IMR-90 (cell line): ENCODE measurements around the gene FRMD1. TPM values are rescaled to one million over a fixed set of nuclear protein-coding genes. Genes with fewer than 3 reads are reported as not detected.

ENCODE experiments used
- ATAC-seq: fragments of 200-7000 bp; cut with Tn5 transposase; 2 replicates; pipeline ENCODE4 v1.9.1; 2020; ENCODE audit warnings: low read depth, mild to moderate bottlenecking, moderate library complexity
- BruUV-seq: library from RNA; stranded (reverse); fragments of 400-500 nt; replicated peaks from 2 replicates; lab custom pipeline; 2021; lab: Mats Ljungman, UMichigan
- CTCF ChIA-PET: fragments of 300-600 bp; formaldehyde crosslinking; extraction: SDS; loops from one replicate; lab custom pipeline; 2021; ENCODE audit warnings: antibody characterized with exemption; lab: Yijun Ruan, JAX
- POLR2A ChIA-PET: fragments of 300-600 bp; sonication (Branson Sonifier 250); formaldehyde crosslinking; loops from one replicate; lab custom pipeline; 2022; ENCODE audit warnings: antibody characterized with exemption; ENCODE audit not compliant: unreplicated experiment; lab: Charles Lee
- DNase-seq: peaks from one replicate; pipeline ENCODE4 v3.0.0; 2013
- H2AFZ ChIP-seq: replicated peaks from 2 replicates; pipeline ENCODE3; 2013; ENCODE audit warnings: low read length, mild to moderate bottlenecking; ENCODE audit not compliant: poor library complexity
- H2AK5ac ChIP-seq: 2 replicates; pipeline ENCODE4 v1.6.1; 2013; ENCODE audit warnings: low read depth, low read length, inconsistent platforms
- H2AK9ac ChIP-seq: replicated peaks from 2 replicates; pipeline ENCODE3; 2013; ENCODE audit warnings: mild to moderate bottlenecking, low read depth, low read length, moderate library complexity; ENCODE audit not compliant: poor library complexity
- H2BK120ac ChIP-seq: 2 replicates; pipeline ENCODE4 v1.6.1; 2013; ENCODE audit warnings: low read depth, low read length, inconsistent platforms
- H2BK15ac ChIP-seq: 3 replicates; pipeline ENCODE4 v1.6.1; 2013; ENCODE audit warnings: low read depth, low read length, inconsistent platforms
- H2BK20ac ChIP-seq: 2 replicates; pipeline ENCODE4 v1.6.1; 2013; ENCODE audit warnings: low read depth, mild to moderate bottlenecking, inconsistent platforms, low read length, moderate library complexity
- H2BK5ac ChIP-seq: 2 replicates; pipeline ENCODE4 v1.6.1; 2013; ENCODE audit warnings: mild to moderate bottlenecking, low read depth, low read length, inconsistent platforms; ENCODE audit not compliant: poor library complexity, severe bottlenecking
- H3K14ac ChIP-seq: replicated peaks from 2 replicates; pipeline ENCODE4 v1.6.1; 2013; ENCODE audit warnings: low read depth, low read length, inconsistent platforms
- H3K18ac ChIP-seq: 2 replicates; pipeline ENCODE4 v1.6.1; 2013; ENCODE audit warnings: low read depth, low read length, control low read depth
- H3K23ac ChIP-seq: 2 replicates; pipeline ENCODE4 v1.6.1; 2013; ENCODE audit warnings: low read depth, low read length, inconsistent platforms
- H3K27ac ChIP-seq: 2 replicates; pipeline ENCODE4 v1.5.1; 2013; ENCODE audit warnings: mild to moderate bottlenecking, control low read depth, low read length; ENCODE audit not compliant: insufficient read depth
- H3K27me3 ChIP-seq: 2 replicates; pipeline ENCODE4 v1.6.1; 2013; ENCODE audit warnings: low read length; ENCODE audit not compliant: control insufficient read depth, insufficient read depth
- H3K36me3 ChIP-seq: 2 replicates; pipeline ENCODE4 v1.6.1; 2013; ENCODE audit warnings: low read length, mixed read lengths; ENCODE audit not compliant: control insufficient read depth, insufficient read depth
- H3K4ac ChIP-seq: 2 replicates; pipeline ENCODE4 v1.6.1; 2013; ENCODE audit warnings: low read depth, low read length, inconsistent platforms
- H3K4me1 ChIP-seq: 2 replicates; pipeline ENCODE4 v1.6.1; 2013; ENCODE audit warnings: low read length, mixed read lengths; ENCODE audit not compliant: control insufficient read depth, insufficient read depth
- H3K4me2 ChIP-seq: 2 replicates; pipeline ENCODE4 v1.6.1; 2013; ENCODE audit warnings: low read depth, mild to moderate bottlenecking, control low read depth, low read length, moderate library complexity
- H3K4me3 ChIP-seq: 2 replicates; pipeline ENCODE4 v1.5.1; 2013; ENCODE audit warnings: low read depth, mild to moderate bottlenecking, control low read depth, low read length, moderate library complexity; ENCODE audit not compliant: insufficient read depth
- H3K56ac ChIP-seq: 2 replicates; pipeline ENCODE4 v1.6.1; 2013; ENCODE audit warnings: low read length, inconsistent platforms; ENCODE audit not compliant: insufficient read depth; ENCODE audit errors: extremely low read depth
- H3K79me1 ChIP-seq, 2 experiments: 2 replicates each; pipeline ENCODE4 v1.6.1; 2013; ENCODE audit warnings: low read length in 2 of 2, inconsistent platforms in 1 of 2, low read depth in 1 of 2
- H3K9ac ChIP-seq: 2 replicates; pipeline ENCODE4 v1.6.1; 2013; ENCODE audit warnings: low read depth, low read length, control low read depth
- H3K9me1 ChIP-seq: 2 replicates; pipeline ENCODE4 v1.6.1; 2013; ENCODE audit warnings: low read length, inconsistent platforms; ENCODE audit not compliant: insufficient read depth
- H3K9me3 ChIP-seq: 2 replicates; pipeline ENCODE4 v1.6.1; 2013; ENCODE audit warnings: low read length; ENCODE audit not compliant: control insufficient read depth, insufficient read depth
- H4K20me1 ChIP-seq: 2 replicates; pipeline ENCODE4 v1.6.1; 2013; ENCODE audit warnings: low read length, inconsistent platforms; ENCODE audit not compliant: insufficient read depth
- H4K5ac ChIP-seq: 2 replicates; pipeline ENCODE4 v1.6.1; 2013; ENCODE audit warnings: mild to moderate bottlenecking, low read depth, low read length, control low read depth
- H4K8ac ChIP-seq, 2 experiments: 2 replicates each; pipeline ENCODE4 v1.6.1; 2013; ENCODE audit warnings: low read depth in 2 of 2, low read length in 2 of 2, control low read depth in 1 of 2, inconsistent platforms in 1 of 2
- H4K91ac ChIP-seq: 2 replicates; pipeline ENCODE4 v1.6.1; 2013; ENCODE audit warnings: low read depth, low read length, inconsistent platforms; ENCODE audit not compliant: insufficient read depth
- BHLHE40 ChIP-seq: fragments of 150-350 bp; IDR thresholded peaks from 2 replicates; pipeline ENCODE4 v1.6.1; 2016; ENCODE audit warnings: mild to moderate bottlenecking, low read depth, low read length
- CEBPB ChIP-seq: IDR thresholded peaks from 2 replicates; pipeline ENCODE4 v1.6.1; 2012; ENCODE audit warnings: low read depth, low read length, improper control_type of control experiment
- CHD1 ChIP-seq: IDR thresholded peaks from 2 replicates; pipeline ENCODE4 v1.6.1; 2012; ENCODE audit warnings: low read depth, low read length, improper control_type of control experiment
- ELK1 ChIP-seq: fragments of 150-350 bp; IDR thresholded peaks from 2 replicates; pipeline ENCODE4 v1.6.1; 2016; ENCODE audit warnings: low read depth, mild to moderate bottlenecking, low read length, moderate library complexity, borderline replicate concordance
- FOS ChIP-seq: fragments of 150-350 bp; IDR thresholded peaks from 2 replicates; pipeline ENCODE4 v1.6.1; 2016; ENCODE audit warnings: low read depth, low read length
- MAFK ChIP-seq: IDR thresholded peaks from 2 replicates; pipeline ENCODE4 v1.6.1; 2012; ENCODE audit warnings: low read depth, low read length, improper control_type of control experiment
- MAZ ChIP-seq: IDR thresholded peaks from 2 replicates; pipeline ENCODE4 v1.6.1; 2012; ENCODE audit warnings: low read depth, mild to moderate bottlenecking, low read length, improper control_type of control experiment, moderate library complexity, borderline replicate concordance
- MXI1 ChIP-seq: IDR thresholded peaks from 2 replicates; pipeline ENCODE4 v1.6.1; 2012; ENCODE audit warnings: low read depth, mild to moderate bottlenecking, low read length, moderate library complexity, borderline replicate concordance
- NFE2L2 ChIP-seq: fragments of 150-350 bp; IDR thresholded peaks from 2 replicates; pipeline ENCODE4 v1.6.1; 2016; ENCODE audit warnings: low read depth, mild to moderate bottlenecking, low read length
- POLR2A ChIP-seq: IDR thresholded peaks from 2 replicates; pipeline ENCODE4 v1.6.1; 2012; ENCODE audit warnings: mild to moderate bottlenecking, low read depth, low read length
- RAD21 ChIP-seq: IDR thresholded peaks from 2 replicates; pipeline ENCODE4 v1.6.1; 2012; ENCODE audit warnings: low read length, improper control_type of control experiment
- RCOR1 ChIP-seq: IDR thresholded peaks from 2 replicates; pipeline ENCODE4 v1.6.1; 2012; ENCODE audit warnings: mild to moderate bottlenecking, low read length, improper control_type of control experiment; ENCODE audit not compliant: insufficient replicate concordance
- RFX5 ChIP-seq: IDR thresholded peaks from 2 replicates; pipeline ENCODE4 v1.8.0; 2012; ENCODE audit warnings: low read depth, mild to moderate bottlenecking, low read length, moderate library complexity
- SMC3 ChIP-seq: fragments of 150-350 bp; IDR thresholded peaks from 2 replicates; pipeline ENCODE4 v1.6.1; 2016; ENCODE audit warnings: low read depth, mild to moderate bottlenecking, antibody characterized with exemption, low read length, moderate library complexity
- WGBS, 2 experiments: methylation state at CpG; one replicate each; pipeline versions ENCODE4 v1.1.5 to v1.1.7; 2013; ENCODE audit warnings: missing lambda C conversion rate in 2 of 2; ENCODE audit not compliant: insufficient read length in 1 of 2; ENCODE audit errors: extremely low coverage in 2 of 2; 5-methylcytosine and 5-hydroxymethylcytosine counted together
- dilution Hi-C: fragments of 300-500 bp; cut with HindIII; formaldehyde crosslinking; loops from one replicate; pipeline ENCODE4 v1.14.3; 2018; ENCODE audit warnings: low sequenced_read_pairs; ENCODE audit not compliant: unreplicated experiment
- in situ Hi-C: fragments of 300-500 bp; cut with MboI; formaldehyde crosslinking; loops from 3 replicates; pipeline ENCODE4 v1.14.3; 2019; ENCODE audit warnings: low sequenced_read_pairs, inconsistent platforms, mixed read lengths
- intact Hi-C: fragments of 100-400 bp; cut with micrococcal nuclease; formaldehyde crosslinking; loops from 2 replicates; pipeline ENCODE4 v1.10.0; 2022
- polyA plus RNA-seq, 3 experiments: library from polyadenylated mRNA; depleted of rRNA; stranded (reverse); fragments of >200 nt; gene quantifications; 2 replicates each; pipeline ENCODE4 v1.2.3, GENCODE V29; 2012; ENCODE audit warnings: low replicate concordance in 1 of 3
- total RNA-seq: library from RNA; depleted of rRNA; stranded (reverse); fragments of >200 nt; gene quantifications from 2 replicates; pipeline ENCODE4 v1.2.3, GENCODE V29; 2012
- TF ChIP-seq, protein P1 (sequence below): fragments of 150-350 bp; IDR thresholded peaks from 2 replicates; pipeline ENCODE4 v1.6.1; 2017; ENCODE audit warnings: mild to moderate bottlenecking, antibody characterized with exemption, low read length, low read depth
- TF ChIP-seq, protein P2 (sequence below): conservative IDR thresholded peaks from 2 replicates; pipeline ENCODE4 v1.5.1; 2012; ENCODE audit warnings: mild to moderate bottlenecking, low read depth, low read length, improper control_type of control experiment

Gene FRMD1
- total and polyA plus RNA-seq, 2 of the 4 experiments (the other 2 are of a cell fraction): not detected

- Histone ChIP-seq H3K23ac (no peak overlapping the region), H3K18ac (no peak overlapping the region), H3K4me3 (no peak overlapping the region), H2BK20ac (no peak overlapping the region), H2BK15ac (no peak overlapping the region), H2BK120ac (no peak overlapping the region), H3K9me1 (no peaks in the 10 kb centered on the region), H3K36me3 (no peaks in the 10 kb centered on the region), H3K4me1 (peaks cover 2% of the 10 kb centered on the region; the same call in 1 of the 2 replicates), H2AK9ac (no peak overlapping the region), H2AFZ (no peak overlapping the region), H3K56ac (no peak overlapping the region), H4K20me1 (no peaks in the 10 kb centered on the region), H3K14ac (no peak overlapping the region), H3K9ac (no peak overlapping the region), H4K8ac (no peak overlapping the region), H4K5ac (no peak overlapping the region), H2BK5ac (no peak overlapping the region), H3K9me3 (no peaks in the 10 kb centered on the region), H2AK5ac (no peak overlapping the region), H3K4me2 (no peak overlapping the region), H4K91ac (no peak overlapping the region), H3K4ac (no peak overlapping the region), H3K27me3 (no peaks in the 10 kb centered on the region; the same call in 1 of the 2 replicates), H3K79me1 (no peaks in the 10 kb centered on the region), H3K27ac (no peak overlapping the region)
- TF ChIP-seq RAD21 (no peak), RCOR1 (no peak), MAFK (no peak), ELK1 (no peak), FOS (no peak), BHLHE40 (no peak), NFE2L2 (no peak), POLR2A (no peak), MAZ (no peak), CEBPB (no peak), CHD1 (no peak), SMC3 (no peak), MXI1 (no peak), RFX5 (no peak)
- TF ChIP-seq, protein P1, sequence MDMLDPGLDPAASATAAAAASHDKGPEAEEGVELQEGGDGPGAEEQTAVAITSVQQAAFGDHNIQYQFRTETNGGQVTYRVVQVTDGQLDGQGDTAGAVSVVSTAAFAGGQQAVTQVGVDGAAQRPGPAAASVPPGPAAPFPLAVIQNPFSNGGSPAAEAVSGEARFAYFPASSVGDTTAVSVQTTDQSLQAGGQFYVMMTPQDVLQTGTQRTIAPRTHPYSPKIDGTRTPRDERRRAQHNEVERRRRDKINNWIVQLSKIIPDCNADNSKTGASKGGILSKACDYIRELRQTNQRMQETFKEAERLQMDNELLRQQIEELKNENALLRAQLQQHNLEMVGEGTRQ: no peak
- TF ChIP-seq, protein P2, sequence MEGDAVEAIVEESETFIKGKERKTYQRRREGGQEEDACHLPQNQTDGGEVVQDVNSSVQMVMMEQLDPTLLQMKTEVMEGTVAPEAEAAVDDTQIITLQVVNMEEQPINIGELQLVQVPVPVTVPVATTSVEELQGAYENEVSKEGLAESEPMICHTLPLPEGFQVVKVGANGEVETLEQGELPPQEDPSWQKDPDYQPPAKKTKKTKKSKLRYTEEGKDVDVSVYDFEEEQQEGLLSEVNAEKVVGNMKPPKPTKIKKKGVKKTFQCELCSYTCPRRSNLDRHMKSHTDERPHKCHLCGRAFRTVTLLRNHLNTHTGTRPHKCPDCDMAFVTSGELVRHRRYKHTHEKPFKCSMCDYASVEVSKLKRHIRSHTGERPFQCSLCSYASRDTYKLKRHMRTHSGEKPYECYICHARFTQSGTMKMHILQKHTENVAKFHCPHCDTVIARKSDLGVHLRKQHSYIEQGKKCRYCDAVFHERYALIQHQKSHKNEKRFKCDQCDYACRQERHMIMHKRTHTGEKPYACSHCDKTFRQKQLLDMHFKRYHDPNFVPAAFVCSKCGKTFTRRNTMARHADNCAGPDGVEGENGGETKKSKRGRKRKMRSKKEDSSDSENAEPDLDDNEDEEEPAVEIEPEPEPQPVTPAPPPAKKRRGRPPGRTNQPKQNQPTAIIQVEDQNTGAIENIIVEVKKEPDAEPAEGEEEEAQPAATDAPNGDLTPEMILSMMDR: no peak
- BruUV-seq: no TSS peak
- ATAC-seq: no peak
- in situ Hi-C loops (no loop called here), dilution Hi-C loops (no loop called here), intact Hi-C loops (loop anchor here (5.0 kb wide), 1 partner anchor 147 kb away; no protein-coding TSS in a partner anchor)
- no peak for DNase-seq
- ChIA-PET CTCF (no interaction called here), POLR2A (no interaction called here)
- 90% methylated on average over 4 of the region's 14 CpGs; no CpG with 5 or more reads in 1 of the 2 experiments for WGBS, 2 experiments
These were observed 25.0 kb downstream of the FRMD1 start for GRCh38 chr6:168053957-168054471.
